Measurements from ENCODE around the gene SAV1. TPM values are rescaled to one million over a fixed set of nuclear protein-coding genes. Genes with fewer than 3 reads are reported as not detected.

Gene SAV1
- total and polyA plus RNA-seq, 2 of the 4 experiments (the other 2 are of a cell fraction): 17.0 to 18.8 TPM

GRCh38 chr14:50601394-50601793 lies 66.7 kb downstream of the SAV1 start:
- Histone ChIP-seq H3K27me3 (ENCODE audit: control insufficient read depth, insufficient read depth, low read length) (no peaks in the 10 kb centered on the region), H2BK120ac (ENCODE audit: low read depth, low read length) (no peak overlapping the region), H3K4ac (ENCODE audit: low read depth, low read length) (no peak overlapping the region), H3K79me1 (ENCODE audit: low read depth in 1 of 2, low read length in 2 of 2) (no peaks in the 10 kb centered on the region), H3K27ac (ENCODE audit: insufficient read depth, low read length) (no peak overlapping the region), H3K18ac (ENCODE audit: low read depth, low read length) (no peak overlapping the region), H3K23ac (ENCODE audit: low read depth, low read length) (no peak overlapping the region), H3K4me3 (ENCODE audit: insufficient read depth, low read depth, low read length) (no peak overlapping the region), H3K9me1 (ENCODE audit: insufficient read depth, low read length) (no peaks in the 10 kb centered on the region), H2AK9ac (replicated peaks; ENCODE audit: low read depth, low read length, poor library complexity) (no peak overlapping the region), H3K36me3 (ENCODE audit: control insufficient read depth, insufficient read depth, low read length) (no peaks in the 10 kb centered on the region), H2AK5ac (ENCODE audit: low read depth, low read length) (no peak overlapping the region), H4K5ac (ENCODE audit: low read depth, low read length) (no peak overlapping the region), H3K14ac (replicated peaks; ENCODE audit: low read depth, low read length) (no peak overlapping the region), H3K56ac (ENCODE audit: extremely low read depth, insufficient read depth, low read length) (no peak overlapping the region), H4K8ac (ENCODE audit: low read depth in 2 of 2, low read length in 2 of 2) (no peak overlapping the region), H4K20me1 (ENCODE audit: insufficient read depth, low read length) (no peaks in the 10 kb centered on the region), H2BK20ac (ENCODE audit: low read depth, low read length) (no peak overlapping the region), H3K9ac (ENCODE audit: low read depth, low read length) (no peak overlapping the region), H3K9me3 (ENCODE audit: control insufficient read depth, insufficient read depth, low read length) (no peaks in the 10 kb centered on the region), H4K91ac (ENCODE audit: insufficient read depth, low read depth, low read length) (no peak overlapping the region), H2BK15ac (ENCODE audit: low read depth, low read length) (no peak overlapping the region), H3K4me1 (ENCODE audit: control insufficient read depth, insufficient read depth, low read length) (peaks cover 1% of the 10 kb centered on the region; the same call in 1 of the 2 replicates), H2AFZ (replicated peaks; ENCODE audit: low read length, poor library complexity) (no peak overlapping the region), H2BK5ac (ENCODE audit: low read depth, low read length, poor library complexity, severe bottlenecking) (no peak overlapping the region), H3K4me2 (ENCODE audit: low read depth, low read length) (no peak overlapping the region)
- no peak for DNase-seq
- POLR2A ChIA-PET (ENCODE audit: unreplicated experiment): no interaction called here
- BruUV-seq (replicated peaks): no TSS peak
- dilution Hi-C loops (cut with HindIII; ENCODE audit: low sequenced_read_pairs, unreplicated experiment) (no loop called here), intact Hi-C loops (cut with micrococcal nuclease) (loop anchor here (2.0 kb wide), 1 partner anchor 259 kb away; no protein-coding TSS in a partner anchor), in situ Hi-C loops (cut with MboI; ENCODE audit: low sequenced_read_pairs) (no loop called here)
- no CpG with 5 or more reads among the region's 2 CpGs for WGBS, 2 experiments (ENCODE audit: extremely low coverage in 2 of 2, insufficient read length in 1 of 2)
- ATAC-seq (ENCODE audit: low read depth): no peak
- CTCF ChIA-PET: interaction anchor here (1.8 to 2.0 kb wide), 3 partner anchors 113 to 176 kb away, joined by 8 to 14 read pairs (median 13); no protein-coding TSS in a partner anchor
- TF ChIP-seq CEBPB (IDR thresholded peaks at IDR 0.05; ENCODE audit: low read depth, low read length) (no peak), RAD21 (IDR thresholded peaks at IDR 0.05; ENCODE audit: low read length) (no peak), SMC3 (IDR thresholded peaks at IDR 0.05; ENCODE audit: low read depth, low read length) (no peak), RCOR1 (IDR thresholded peaks at IDR 0.05; ENCODE audit: insufficient replicate concordance, low read length) (no peak), USF2 (IDR thresholded peaks at IDR 0.05; ENCODE audit: low read depth, low read length) (no peak), MAZ (IDR thresholded peaks at IDR 0.05; ENCODE audit: borderline replicate concordance, low read depth, low read length) (no peak), RFX5 (IDR thresholded peaks at IDR 0.05; ENCODE audit: low read depth, low read length) (no peak), MXI1 (IDR thresholded peaks at IDR 0.05; ENCODE audit: borderline replicate concordance, low read depth, low read length) (no peak), CTCF (conservative IDR thresholded peaks at IDR 0.05; ENCODE audit: low read depth, low read length) (no peak), BHLHE40 (IDR thresholded peaks at IDR 0.05; ENCODE audit: low read depth, low read length) (no peak), POLR2A (IDR thresholded peaks at IDR 0.05; ENCODE audit: low read depth, low read length) (no peak), FOS (IDR thresholded peaks at IDR 0.05; ENCODE audit: low read depth, low read length) (no peak), ELK1 (IDR thresholded peaks at IDR 0.05; ENCODE audit: borderline replicate concordance, low read depth, low read length) (no peak), NFE2L2 (IDR thresholded peaks at IDR 0.05; ENCODE audit: low read depth, low read length) (no peak), CHD1 (IDR thresholded peaks at IDR 0.05; ENCODE audit: low read depth, low read length) (no peak), MAFK (IDR thresholded peaks at IDR 0.05; ENCODE audit: low read depth, low read length) (no peak)
